ENCODE results near the gene DENND1A. TPM values are rescaled to one million over a fixed set of nuclear protein-coding genes. Genes with fewer than 3 reads are reported as not detected.

The DENND1A gene
- total RNA-seq, 1 experiment from 2014 or later, result 19.7 TPM

DNA sequence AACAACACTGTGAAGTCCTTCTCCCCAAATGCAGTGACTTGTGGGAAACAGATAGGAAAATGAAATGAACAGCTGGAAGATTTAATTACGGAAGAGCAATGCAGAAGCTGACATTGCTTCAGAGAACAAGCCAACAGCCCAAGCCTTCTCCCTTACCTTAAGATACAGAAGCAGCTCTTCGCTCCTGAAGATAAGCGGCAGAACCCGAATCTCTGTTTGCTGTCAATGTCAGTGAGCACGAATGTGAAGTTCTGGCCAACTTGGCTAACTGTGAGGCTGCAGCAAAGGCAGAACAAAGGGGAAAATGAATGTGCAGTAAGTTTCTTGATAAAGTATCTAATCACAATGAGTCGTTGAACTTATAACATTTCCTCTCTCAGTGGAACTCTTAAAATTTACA lies 172.4 kb downstream of the DENND1A start:
- H3K36me3 ChIP-seq (ENCODE audit: control insufficient read depth, insufficient read depth, low read length), result no peaks in the 10 kb centered on the region
- BruUV-seq (replicated peaks), result no TSS peak
- DNase-seq (ENCODE audit: low read depth, low spot score), result no peak
- H3K27me3 ChIP-seq (ENCODE audit: control insufficient read depth, insufficient read depth, low read length), result no peaks in the 10 kb centered on the region
- ChIA-PET POLR2A (interaction anchor here (0.6 kb wide), 1 partner anchor 15 kb away, joined by 14 read pairs; no protein-coding TSS in a partner anchor), CTCF (no interaction called here)
- no peaks in the 10 kb centered on the region for H3K9me3 ChIP-seq (ENCODE audit: control insufficient read depth, insufficient read depth, low read depth, low read length)
- in situ Hi-C loops (cut with HindIII; ENCODE audit: low pct_unique_long_range_greater_than_20kb, low sequenced_read_pairs) (no loop called here), intact Hi-C loops (cut with micrococcal nuclease; ENCODE audit: unreplicated experiment) (no loop called here)
- TF ChIP-seq CTCF (IDR thresholded peaks at IDR 0.05) (no peak), POLR2AphosphoS5 (IDR thresholded peaks at IDR 0.05; ENCODE audit: low read depth, low read length) (no peak), TCF7L2 (IDR thresholded peaks at IDR 0.05; ENCODE audit: low read depth, low read length) (no peak), REST (IDR thresholded peaks at IDR 0.05; ENCODE audit: insufficient read depth in 1 of 2, low read depth in 2 of 2, low read length in 1 of 2) (no peak), SIN3A (IDR thresholded peaks at IDR 0.05; ENCODE audit: borderline replicate concordance, insufficient read depth, low read depth, low read length) (no peak)
- no peak for ATAC-seq
- no peak overlapping the region for H3K27ac ChIP-seq (ENCODE audit: low read length)
- no peak overlapping the region for H3K4me3 ChIP-seq (ENCODE audit: low read depth in 2 of 2, low read length in 2 of 2)
- H3K4me1 ChIP-seq (ENCODE audit: control insufficient read depth, insufficient read depth, low read length), result no peaks in the 10 kb centered on the region

GRCh38 chr9:123756484-123757106 lies 173.3 kb downstream of the DENND1A start:
- Histone ChIP-seq H3K27me3 (ENCODE audit: control insufficient read depth, insufficient read depth, low read length) (no peaks in the 10 kb centered on the region), H3K4me1 (ENCODE audit: control insufficient read depth, insufficient read depth, low read length) (no peaks in the 10 kb centered on the region), H3K4me3 (ENCODE audit: low read depth in 2 of 2, low read length in 2 of 2) (no peak overlapping the region), H3K9me3 (ENCODE audit: control insufficient read depth, insufficient read depth, low read depth, low read length) (no peaks in the 10 kb centered on the region), H3K36me3 (ENCODE audit: control insufficient read depth, insufficient read depth, low read length) (no peaks in the 10 kb centered on the region), H3K27ac (ENCODE audit: low read length) (no peak overlapping the region)
- BruUV-seq (replicated peaks), result no TSS peak
- TF ChIP-seq TCF7L2 (IDR thresholded peaks at IDR 0.05; ENCODE audit: low read depth, low read length) (no peak), POLR2AphosphoS5 (IDR thresholded peaks at IDR 0.05; ENCODE audit: low read depth, low read length) (no peak), SIN3A (IDR thresholded peaks at IDR 0.05; ENCODE audit: borderline replicate concordance, insufficient read depth, low read depth, low read length) (no peak), CTCF (IDR thresholded peaks at IDR 0.05) (no peak), REST (IDR thresholded peaks at IDR 0.05; ENCODE audit: insufficient read depth in 1 of 2, low read depth in 2 of 2, low read length in 1 of 2) (no peak)
- ChIA-PET CTCF (no interaction called here), POLR2A (no interaction called here)
- no peak for DNase-seq (ENCODE audit: low read depth, low spot score)
- intact Hi-C loops (cut with micrococcal nuclease; ENCODE audit: unreplicated experiment), result no loop called here
- no peak for ATAC-seq
- in situ Hi-C loops (cut with HindIII; ENCODE audit: low pct_unique_long_range_greater_than_20kb, low sequenced_read_pairs), result no loop called here
